Activated CD4-positive, alpha-beta memory T cell treated with anti-CD3 and anti-CD28 coated beads for 36 hours (primary cell): ENCODE measurements around the gene DYNC2LI1. TPM values are rescaled to one million over a fixed set of nuclear protein-coding genes. Genes with fewer than 3 reads are reported as not detected.

Experiments used
- CTCF ChIA-PET: fragments of 350-600 bp; sonication (Branson Sonifier 250); formaldehyde crosslinking; loops from one replicate; lab custom pipeline; 2021; ENCODE audit warnings: antibody characterized with exemption, inconsistent platforms; lab: Charles Lee
- POLR2A ChIA-PET: fragments of 350-600 bp; sonication (Branson Sonifier 250); formaldehyde crosslinking; loops from one replicate; lab custom pipeline; 2021; ENCODE audit warnings: antibody characterized with exemption; lab: Charles Lee
- DNase-seq: peaks from one replicate; pipeline ENCODE4 v3.0.0-alpha.2; 2020
- H3K27ac Mint-ChIP-seq: one replicate; pipeline ENCODE4 v1.8.0; 2021; ENCODE audit warnings: mixed read lengths
- H3K27me3 Mint-ChIP-seq: one replicate; pipeline ENCODE4 v1.8.0; 2021; ENCODE audit warnings: mixed read lengths
- H3K36me3 Mint-ChIP-seq: one replicate; pipeline ENCODE4 v1.8.0; 2021; ENCODE audit warnings: mixed read lengths
- H3K4me1 Mint-ChIP-seq: one replicate; pipeline ENCODE4 v1.8.0; 2021; ENCODE audit warnings: low read depth, mixed read lengths
- H3K4me3 Mint-ChIP-seq: one replicate; pipeline ENCODE4 v1.8.0; 2021; ENCODE audit warnings: mild to moderate bottlenecking, mixed read lengths
- H3K9me3 Mint-ChIP-seq: one replicate; pipeline ENCODE4 v1.8.0; 2021; ENCODE audit warnings: mixed read lengths
- intact Hi-C: fragments of 100-400 bp; cut with micrococcal nuclease; formaldehyde crosslinking; loops from one replicate; pipeline ENCODE4 v1.15.1; 2023
- total RNA-seq, 2 experiments: library from RNA; stranded (reverse); gene quantifications; one replicate each; pipeline ENCODE4 v1.2.3, GENCODE V29; 2021

DYNC2LI1 gene
- total RNA-seq, 2 experiments from 2014 or later: 17.7 to 18.7 TPM

DNA sequence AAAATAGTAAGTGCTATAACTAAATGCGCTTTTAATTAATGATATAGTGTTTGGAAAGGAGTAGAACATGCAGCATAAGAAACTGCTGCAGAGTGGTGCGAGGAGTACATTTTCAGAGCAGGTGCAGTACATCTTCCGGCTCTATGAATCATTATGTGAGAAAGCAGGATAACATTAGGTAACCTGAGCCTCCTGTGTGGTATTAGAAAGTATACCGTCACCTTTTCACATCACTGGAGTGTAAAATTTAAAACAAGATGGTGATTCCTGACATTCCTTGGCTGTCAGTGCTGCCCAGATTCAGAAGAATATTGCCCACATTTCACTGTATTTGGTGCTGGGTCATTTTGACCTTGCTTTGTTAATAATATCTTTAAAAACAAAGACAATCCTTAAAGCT is 7.8 kb upstream of the DYNC2LI1 start:
- ChIA-PET POLR2A (no interaction called here), CTCF (no interaction called here)
- DNase-seq: no peak
- intact Hi-C loops: no loop called here
- Mint-ChIP-seq H3K9me3 (no peaks in the 10 kb centered on the region), H3K27me3 (peaks cover 2% of the 10 kb centered on the region), H3K4me1 (peaks cover 17% of the 10 kb centered on the region), H3K4me3 (no peak overlapping the region), H3K36me3 (no peaks in the 10 kb centered on the region), H3K27ac (no peak overlapping the region)

DNA sequence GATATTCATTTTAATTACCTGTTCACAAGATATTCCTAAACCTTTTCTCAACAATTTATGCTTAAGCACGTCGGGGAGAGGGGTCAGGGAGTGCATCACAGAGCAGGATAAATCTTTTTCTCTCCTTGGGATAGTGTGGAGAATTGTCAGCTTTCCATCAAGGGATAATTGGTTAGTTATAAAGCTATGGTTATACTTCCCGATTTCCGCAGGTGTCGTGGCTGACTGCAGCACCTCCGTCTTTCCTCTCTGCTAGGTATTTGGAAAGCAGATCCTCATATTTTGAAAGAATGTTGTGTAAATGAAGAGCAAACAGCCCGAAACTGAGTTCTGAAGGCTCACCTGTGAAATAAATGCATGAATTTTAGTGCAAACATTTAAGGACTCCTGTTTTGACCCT is 778 bp downstream of the DYNC2LI1 start:
- H3K4me1 Mint-ChIP-seq: peaks cover 25% of the 10 kb centered on the region
- peak overlapping the region; percentile 95 for H3K4me3 Mint-ChIP-seq
- H3K27me3 Mint-ChIP-seq: no peaks in the 10 kb centered on the region
- H3K9me3 Mint-ChIP-seq: no peaks in the 10 kb centered on the region
- no peak for DNase-seq
- H3K27ac Mint-ChIP-seq: no peak overlapping the region
- ChIA-PET POLR2A (interaction anchor here (0.8 kb wide), 1 partner anchor 10 kb away, joined by 3 read pairs; no protein-coding TSS in a partner anchor), CTCF (interaction anchor here (1.0 to 1.7 kb wide), 3 partner anchors 12 to 163 kb away, joined by 3 to 6 read pairs (median 4); no protein-coding TSS in a partner anchor)
- peaks cover 3% of the 10 kb centered on the region for H3K36me3 Mint-ChIP-seq
- intact Hi-C loops: loop anchor here (10.0 kb wide), 2 partner anchors 140 to 1060 kb away; partner anchors contain the start of gene PLEKHH2

DNA sequence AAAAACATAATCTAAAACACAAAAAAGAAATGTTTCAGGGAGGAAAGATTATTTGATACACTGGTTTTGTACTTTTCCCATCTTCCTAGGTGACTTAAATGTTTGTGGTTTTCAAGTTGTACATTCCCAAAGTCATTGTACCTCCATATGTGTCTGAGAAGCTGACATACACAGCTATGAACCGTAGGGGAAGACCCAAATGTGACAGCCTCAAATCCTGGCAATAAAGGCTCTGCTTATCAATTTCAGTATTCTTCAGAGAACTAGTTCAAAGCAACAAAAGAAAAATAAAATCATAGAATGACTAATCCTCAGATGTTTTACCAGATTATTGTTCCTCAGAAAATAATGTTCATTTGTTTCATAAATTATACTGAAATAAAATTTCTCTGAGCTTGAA is 2.5 kb downstream of the DYNC2LI1 start:
- Mint-ChIP-seq H3K27ac (no peak overlapping the region), H3K4me3 (no peak overlapping the region), H3K27me3 (no peaks in the 10 kb centered on the region), H3K9me3 (no peaks in the 10 kb centered on the region), H3K36me3 (peaks cover 3% of the 10 kb centered on the region), H3K4me1 (peaks cover 25% of the 10 kb centered on the region)
- ChIA-PET POLR2A (no interaction called here), CTCF (interaction anchor here (1.5 kb wide), 1 partner anchor 102 kb away, joined by 4 read pairs; no protein-coding TSS in a partner anchor)
- intact Hi-C loops: loop anchor here (1.0 to 10.0 kb wide), 4 partner anchors 12 to 1058 kb away; partner anchors contain the start of gene PLEKHH2
- DNase-seq: peak; percentile 27

DNA sequence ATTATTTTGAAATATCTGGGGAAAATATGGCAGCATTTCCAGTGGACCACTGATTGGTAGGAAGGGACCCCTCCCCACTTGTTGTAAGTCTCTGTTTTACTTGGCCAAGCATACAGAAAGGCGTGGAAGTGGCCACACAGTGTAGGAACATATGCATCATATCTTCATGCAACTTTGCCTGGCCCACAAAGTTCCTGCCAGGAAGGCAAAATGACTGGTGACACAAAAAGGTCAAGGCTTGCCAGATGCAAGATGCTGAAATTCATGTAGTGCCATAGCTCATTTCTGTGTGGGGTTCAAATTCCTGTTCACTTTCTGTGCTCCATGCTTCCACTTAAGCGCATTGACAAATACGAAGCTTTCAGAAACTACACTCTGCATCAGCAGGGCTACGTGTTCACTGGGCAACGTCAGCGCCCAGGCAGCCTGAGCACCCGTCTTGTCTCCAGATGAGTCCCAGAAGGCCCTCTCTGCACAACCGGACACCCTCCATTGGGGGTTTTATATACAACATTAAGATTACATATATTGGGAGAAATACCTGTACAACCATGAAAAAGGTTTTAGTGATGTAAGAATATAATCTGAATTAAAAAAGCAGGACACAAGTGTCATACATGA is 3.6 kb downstream of the DYNC2LI1 start:
- peak; percentile 44 for DNase-seq
- Mint-ChIP-seq H3K27ac (no peak overlapping the region), H3K36me3 (peaks cover 3% of the 10 kb centered on the region), H3K4me1 (peaks cover 25% of the 10 kb centered on the region), H3K27me3 (no peaks in the 10 kb centered on the region), H3K9me3 (no peaks in the 10 kb centered on the region), H3K4me3 (no peak overlapping the region)
- POLR2A ChIA-PET: no interaction called here
- CTCF ChIA-PET: interaction anchor here (1.5 kb wide), 1 partner anchor 100 kb away, joined by 4 read pairs; no protein-coding TSS in a partner anchor
- intact Hi-C loops: loop anchor here (10.0 kb wide), 2 partner anchors 143 to 1057 kb away; partner anchors contain the start of gene PLEKHH2

DNA sequence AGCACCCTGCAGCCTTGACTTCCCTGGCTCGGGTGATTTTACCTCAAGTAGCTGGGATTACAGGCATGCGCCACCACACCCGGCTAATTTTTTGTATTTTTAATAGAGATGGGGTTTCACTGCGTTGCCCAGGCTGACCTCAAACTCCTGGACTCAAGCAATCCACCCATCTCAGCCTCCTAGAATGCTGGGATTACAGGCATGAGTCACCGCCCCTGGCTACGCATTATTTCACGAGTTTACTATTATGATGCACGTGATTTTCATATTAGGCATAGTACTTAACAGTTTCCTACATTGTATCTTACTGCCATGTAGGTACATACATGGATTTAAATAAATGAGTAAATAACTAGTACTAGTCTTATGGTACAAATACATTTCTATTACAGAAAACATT is 4.4 kb downstream of the DYNC2LI1 start:
- intact Hi-C loops: loop anchor here (10.0 kb wide), 2 partner anchors 143 to 1057 kb away; partner anchors contain the start of gene PLEKHH2
- H3K4me1 Mint-ChIP-seq: peaks cover 25% of the 10 kb centered on the region
- H3K9me3 Mint-ChIP-seq: no peaks in the 10 kb centered on the region
- no peak overlapping the region for H3K27ac Mint-ChIP-seq
- POLR2A ChIA-PET: no interaction called here
- CTCF ChIA-PET: no interaction called here
- H3K4me3 Mint-ChIP-seq: no peak overlapping the region
- H3K36me3 Mint-ChIP-seq: peaks cover 3% of the 10 kb centered on the region
- DNase-seq: no peak
- H3K27me3 Mint-ChIP-seq: no peaks in the 10 kb centered on the region

DNA sequence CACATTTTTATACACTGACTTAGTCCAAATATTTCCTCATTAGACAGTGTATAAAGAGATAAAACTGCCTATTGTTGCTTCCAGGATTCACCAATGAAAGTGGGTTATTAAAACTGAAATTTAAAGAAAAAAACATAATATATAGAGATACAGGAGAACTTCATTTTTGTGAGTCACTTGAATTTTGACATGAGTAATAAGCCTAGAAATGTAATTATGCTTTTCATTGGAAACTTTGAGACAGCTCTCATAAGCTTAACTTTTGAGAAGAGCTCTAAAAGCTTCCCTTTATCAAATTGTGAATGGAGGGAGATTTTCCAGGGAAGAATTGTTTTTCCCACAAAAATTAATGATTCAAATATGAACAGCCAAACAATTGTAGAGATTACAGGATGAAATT is 14.1 kb downstream of the DYNC2LI1 start:
- no peak for DNase-seq
- H3K4me3 Mint-ChIP-seq: no peak overlapping the region
- ChIA-PET CTCF (no interaction called here), POLR2A (no interaction called here)
- intact Hi-C loops: loop anchor here (1.0 kb wide), 2 partner anchors 12 to 26 kb away; no protein-coding TSS in a partner anchor
- H3K27ac Mint-ChIP-seq: no peak overlapping the region
- peaks cover 4% of the 10 kb centered on the region for H3K36me3 Mint-ChIP-seq
- H3K27me3 Mint-ChIP-seq: no peaks in the 10 kb centered on the region
- H3K4me1 Mint-ChIP-seq: peaks cover 26% of the 10 kb centered on the region
- H3K9me3 Mint-ChIP-seq: no peaks in the 10 kb centered on the region

DNA sequence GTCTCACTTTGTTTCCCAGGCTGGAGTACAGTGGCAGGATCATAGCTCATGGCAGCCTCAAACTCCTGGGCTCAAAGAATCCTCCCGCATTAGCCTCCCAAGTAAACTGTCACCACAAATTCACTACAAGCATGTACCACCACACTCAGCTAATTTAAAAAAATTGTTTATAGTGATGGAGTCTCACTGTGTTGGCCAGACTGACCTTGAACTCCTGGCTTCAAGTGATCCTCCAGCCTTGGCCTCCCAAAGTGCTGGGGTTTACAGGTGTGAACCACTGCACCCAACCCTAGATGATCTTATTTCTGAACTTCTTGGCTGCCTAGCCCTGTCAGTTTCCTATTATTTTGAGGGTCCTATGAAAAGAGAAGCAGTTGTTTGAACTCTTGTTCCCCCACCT is 14.8 kb downstream of the DYNC2LI1 start:
- H3K4me3 Mint-ChIP-seq: no peak overlapping the region
- H3K27ac Mint-ChIP-seq: peak overlapping the region; percentile 38
- intact Hi-C loops: loop anchor here (1.0 kb wide), 2 partner anchors 12 to 26 kb away; no protein-coding TSS in a partner anchor
- H3K27me3 Mint-ChIP-seq: no peaks in the 10 kb centered on the region
- CTCF ChIA-PET: interaction anchor here (1.1 kb wide), 1 partner anchor 89 kb away, joined by 3 read pairs; no protein-coding TSS in a partner anchor
- H3K9me3 Mint-ChIP-seq: no peaks in the 10 kb centered on the region
- POLR2A ChIA-PET: no interaction called here
- no peak for DNase-seq
- H3K4me1 Mint-ChIP-seq: peaks cover 26% of the 10 kb centered on the region
- peaks cover 5% of the 10 kb centered on the region for H3K36me3 Mint-ChIP-seq

DNA sequence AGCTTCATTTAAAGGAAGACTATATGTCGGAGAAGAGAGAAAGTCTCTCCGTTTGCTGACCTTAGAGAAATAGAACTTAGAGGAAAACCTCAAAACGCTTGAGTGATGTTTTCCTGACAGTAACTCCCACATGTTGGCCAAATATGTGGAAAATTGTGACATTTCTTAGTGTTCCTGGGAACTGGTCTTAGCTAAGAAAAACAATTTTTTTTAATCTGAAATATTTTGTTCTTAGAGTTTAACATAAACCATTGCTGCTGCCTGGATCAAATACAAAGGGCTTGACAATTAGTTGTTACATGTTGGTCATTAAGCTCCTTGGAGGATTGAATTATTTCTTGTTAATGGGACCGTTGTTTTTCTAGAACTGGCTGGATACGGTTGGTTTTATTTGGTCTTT is 16.3 kb downstream of the DYNC2LI1 start:
- H3K27ac Mint-ChIP-seq: no peak overlapping the region
- no peaks in the 10 kb centered on the region for H3K9me3 Mint-ChIP-seq
- no peak for DNase-seq
- POLR2A ChIA-PET: interaction anchor here (0.6 kb wide), 1 partner anchor 18 kb away, joined by 3 read pairs; no protein-coding TSS in a partner anchor
- H3K27me3 Mint-ChIP-seq: no peaks in the 10 kb centered on the region
- peaks cover 26% of the 10 kb centered on the region for H3K4me1 Mint-ChIP-seq
- H3K36me3 Mint-ChIP-seq: peaks cover 6% of the 10 kb centered on the region
- intact Hi-C loops: no loop called here
- CTCF ChIA-PET: interaction anchor here (0.9 kb wide), 1 partner anchor 179 kb away, joined by 3 read pairs; no protein-coding TSS in a partner anchor
- H3K4me3 Mint-ChIP-seq: no peak overlapping the region

DNA sequence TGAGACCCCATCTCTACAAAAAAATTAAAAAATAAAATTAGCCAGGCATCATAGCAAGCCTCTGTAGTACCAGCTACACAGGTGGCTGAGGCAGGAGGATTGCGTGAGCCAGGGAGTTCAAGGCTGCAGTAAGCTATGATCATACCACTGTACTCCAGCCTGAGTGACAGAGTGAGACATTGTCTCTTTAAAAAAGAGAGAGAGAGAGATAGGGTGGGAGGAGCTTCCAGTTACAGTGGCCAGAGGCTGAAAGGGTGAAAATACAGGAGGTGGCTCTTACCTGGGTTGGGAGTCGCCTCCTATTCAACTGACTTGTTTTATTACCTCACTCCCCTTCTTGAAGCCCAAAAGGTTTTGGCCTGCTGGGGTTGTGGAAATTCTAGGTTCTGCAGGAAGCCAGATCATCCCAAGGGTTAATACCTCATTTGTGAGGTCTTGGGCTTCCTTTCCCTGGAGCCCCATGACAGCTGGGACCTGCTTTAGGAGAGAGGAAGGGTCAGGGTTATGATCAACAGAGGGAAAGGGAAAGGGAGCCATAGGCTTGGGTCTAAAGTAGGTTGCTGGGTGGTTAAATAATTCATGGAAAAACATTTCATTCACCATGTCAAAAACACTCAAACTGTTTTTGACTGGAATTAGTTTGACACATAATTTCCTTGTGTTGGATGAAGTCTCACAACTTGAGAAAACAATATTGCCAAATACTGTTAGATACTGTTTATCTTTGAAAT is 17.4 kb downstream of the DYNC2LI1 start:
- peaks cover 6% of the 10 kb centered on the region for H3K36me3 Mint-ChIP-seq

DNA sequence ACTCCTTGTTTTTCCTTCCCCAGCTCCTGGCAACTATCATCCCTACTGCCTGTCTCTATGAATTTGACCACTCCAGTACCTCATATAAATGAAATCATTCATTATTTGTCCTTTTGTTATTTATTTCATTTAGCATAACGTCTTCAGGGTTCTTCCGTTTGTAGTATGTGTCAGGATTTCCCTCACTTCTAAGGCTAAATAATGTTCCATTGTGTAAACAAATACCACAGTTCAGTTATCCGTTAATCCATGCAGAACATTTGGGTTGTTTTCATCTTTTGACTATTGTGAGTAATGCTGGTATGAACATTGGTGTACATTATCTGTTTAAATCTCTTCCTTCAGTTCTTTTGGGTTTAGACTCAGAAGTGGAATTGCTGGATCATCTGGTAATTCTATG is 18.8 kb downstream of the DYNC2LI1 start:
- Mint-ChIP-seq H3K4me1 (peaks cover 20% of the 10 kb centered on the region), H3K27ac (no peak overlapping the region), H3K27me3 (no peaks in the 10 kb centered on the region), H3K36me3 (peaks cover 6% of the 10 kb centered on the region), H3K4me3 (no peak overlapping the region), H3K9me3 (no peaks in the 10 kb centered on the region)
- no peak for DNase-seq
- intact Hi-C loops: no loop called here
- ChIA-PET POLR2A (no interaction called here), CTCF (no interaction called here)

More for the DNA sequence above, 17.4 kb downstream of the DYNC2LI1 start:
- POLR2A ChIA-PET: no interaction called here
- Mint-ChIP-seq H3K27me3 (no peaks in the 10 kb centered on the region), H3K4me1 (peaks cover 26% of the 10 kb centered on the region), H3K4me3 (no peak overlapping the region), H3K27ac (no peak overlapping the region), H3K9me3 (no peaks in the 10 kb centered on the region)
- CTCF ChIA-PET: no interaction called here
- no peak for DNase-seq
- intact Hi-C loops: no loop called here

DNA sequence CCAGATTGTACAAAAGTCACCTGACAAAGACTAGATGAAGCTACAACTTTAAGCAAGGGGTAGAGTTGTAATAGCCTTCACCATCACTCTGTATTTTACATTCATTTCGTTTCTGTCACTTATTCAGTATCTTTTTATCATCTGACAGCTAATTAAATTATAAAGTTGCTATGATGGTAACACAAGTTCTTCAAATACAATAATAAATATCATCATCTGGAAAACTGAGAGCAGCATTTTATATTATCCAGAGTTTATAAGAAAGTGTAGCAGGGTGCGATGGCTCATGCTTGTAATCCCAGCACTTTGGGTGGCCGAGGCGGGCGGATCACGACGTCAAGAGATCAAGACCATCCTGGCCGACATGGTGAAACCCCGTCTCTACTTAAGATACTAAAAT is 21.1 kb downstream of the DYNC2LI1 start:
- H3K27ac Mint-ChIP-seq: no peak overlapping the region
- POLR2A ChIA-PET: no interaction called here
- H3K4me1 Mint-ChIP-seq: no peaks in the 10 kb centered on the region
- H3K36me3 Mint-ChIP-seq: peaks cover 1% of the 10 kb centered on the region
- no peak overlapping the region for H3K4me3 Mint-ChIP-seq
- CTCF ChIA-PET: no interaction called here
- H3K9me3 Mint-ChIP-seq: no peaks in the 10 kb centered on the region
- DNase-seq: no peak
- H3K27me3 Mint-ChIP-seq: no peaks in the 10 kb centered on the region
- intact Hi-C loops: no loop called here

DNA sequence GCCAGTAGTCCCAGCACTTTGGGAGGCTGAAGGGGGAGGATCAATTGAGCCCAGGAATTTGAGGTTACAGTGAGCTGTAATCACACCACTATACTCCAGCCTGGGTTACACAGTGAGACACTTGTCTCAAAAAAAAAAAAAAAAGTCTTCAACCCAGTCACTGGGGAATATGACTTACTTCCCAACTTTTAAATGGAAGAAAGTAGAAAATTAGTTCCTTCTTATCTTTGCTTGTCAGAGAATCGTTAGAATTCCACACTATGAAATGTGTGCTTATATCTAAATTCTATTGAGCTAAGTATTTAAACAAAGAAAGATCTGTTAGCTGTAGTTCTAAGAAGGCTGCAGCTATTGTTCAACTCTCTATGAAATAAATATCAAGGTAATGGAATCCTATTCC is 22.4 kb downstream of the DYNC2LI1 start:
- Mint-ChIP-seq H3K27ac (no peak overlapping the region), H3K4me1 (no peaks in the 10 kb centered on the region), H3K27me3 (no peaks in the 10 kb centered on the region), H3K9me3 (no peaks in the 10 kb centered on the region), H3K36me3 (peaks cover 3% of the 10 kb centered on the region), H3K4me3 (no peak overlapping the region)
- intact Hi-C loops: no loop called here
- DNase-seq: no peak
- ChIA-PET POLR2A (no interaction called here), CTCF (no interaction called here)
